AG04449 (cell line): ENCODE data around the gene EXOSC2.

Source experiments
- CTCF ChIA-PET: fragments of 350-600 bp; formaldehyde crosslinking; extraction: SDS; loops from one replicate; lab custom pipeline; 2021; ENCODE audit warnings: antibody characterized with exemption; lab: Yijun Ruan, JAX
- POLR2A ChIA-PET: fragments of 400-600, 350-600 bp; formaldehyde crosslinking; extraction: SDS; loops from one replicate; lab custom pipeline; 2020; ENCODE audit warnings: antibody characterized with exemption, inconsistent platforms; lab: Yijun Ruan, JAX
- DNase-seq: peaks from one replicate; pipeline ENCODE4 v3.0.0-alpha.2; 2010; ENCODE audit warnings: low read depth, low spot score
- H3K4me3 ChIP-seq: 2 replicates; pipeline ENCODE4 v1.5.1; 2011; ENCODE audit warnings: low read depth, mild to moderate bottlenecking, control low read depth, low read length
- CTCF ChIP-seq: IDR thresholded peaks from one replicate; pipeline ENCODE4 v1.5.1; 2011; ENCODE audit warnings: mild to moderate bottlenecking, moderate library complexity, low read length, control low read depth, inconsistent platforms; ENCODE audit not compliant: insufficient read depth; ENCODE audit errors: missing control alignments

The EXOSC2 gene

GRCh38 chr9:130696996-130697395 is 3.4 kb downstream of the EXOSC2 start:
- H3K4me3 ChIP-seq: no peak overlapping the region
- CTCF ChIA-PET: interaction anchor here (0.6 to 5.2 kb wide), 5 partner anchors 10 to 301 kb away, joined by 3 to 27 read pairs (median 9); no protein-coding TSS in a partner anchor
- POLR2A ChIA-PET: no interaction called here
- no peak for DNase-seq
- TF ChIP-seq CTCF: no peak

- no peak for TF ChIP-seq CTCF
- CTCF ChIA-PET: interaction anchor here (0.9 to 24.5 kb wide), 11 partner anchors 7 to 348 kb away, joined by 3 to 786 read pairs (median 21); partner anchors contain the start of gene EXOSC2
- H3K4me3 ChIP-seq: no peak overlapping the region
- no peak for DNase-seq
- POLR2A ChIA-PET: no interaction called here
Measured at GRCh38 chr9:130698514-130698913, 4.9 kb downstream of the EXOSC2 start.

- no peak for DNase-seq
- ChIA-PET POLR2A (interaction anchor here (0.6 kb wide), 1 partner anchor 69 kb away, joined by 3 read pairs; no protein-coding TSS in a partner anchor), CTCF (interaction anchor here (0.8 to 24.5 kb wide), 15 partner anchors 8 to 350 kb away, joined by 3 to 786 read pairs (median 10); partner anchors contain the start of genes ABL1 and EXOSC2)
- TF ChIP-seq CTCF: no peak
- no peak overlapping the region for H3K4me3 ChIP-seq
Measured at GRCh38 chr9:130699047-130699446, 5.5 kb downstream of the EXOSC2 start.

GRCh38 chr9:130701059-130702022 is 7.8 kb downstream of the EXOSC2 start:
- POLR2A ChIA-PET: no interaction called here
- peak; percentile 95 for TF ChIP-seq CTCF
- CTCF ChIA-PET: interaction anchor here (0.7 to 24.5 kb wide), 53 partner anchors 9 to 356 kb away, joined by 3 to 786 read pairs (median 6); partner anchors contain the start of genes ABL1 and EXOSC2
- peak; percentile 57 for DNase-seq
- no peak overlapping the region for H3K4me3 ChIP-seq

- DNase-seq: no peak
- no peak for TF ChIP-seq CTCF
- CTCF ChIA-PET: interaction anchor here (1.0 to 24.5 kb wide), 8 partner anchors 21 to 343 kb away, joined by 3 to 786 read pairs (median 14); no protein-coding TSS in a partner anchor
- POLR2A ChIA-PET: no interaction called here
- H3K4me3 ChIP-seq: no peak overlapping the region
Measured at GRCh38 chr9:130703501-130703900, 9.9 kb downstream of the EXOSC2 start.
